Gastroesophageal sphincter (tissue), 3 donors: ENCODE data around the gene PROB1.

Experiments used
- CTCF ChIP-seq, 4 experiments: fragments of 200-600 bp in 2 of 4; fragments of 450-650 bp in 2 of 4; sonication (generic) in 1 of 4; IDR thresholded peaks; one replicate each; pipeline ENCODE4 v1.5.1; 2017 to 2019; ENCODE audit warnings: antibody characterized with exemption in 4 of 4, mild to moderate bottlenecking in 2 of 4, moderate library complexity in 2 of 4
- EP300 ChIP-seq: sonication (generic); formaldehyde crosslinking; IDR thresholded peaks from one replicate; pipeline ENCODE4 v1.6.1; 2017; ENCODE audit warnings: antibody characterized with exemption, mild to moderate bottlenecking
- POLR2AphosphoS5 ChIP-seq: sonication (generic); formaldehyde crosslinking; IDR thresholded peaks from one replicate; pipeline ENCODE4 v1.6.1; 2017; ENCODE audit warnings: antibody characterized with exemption

- no peak for TF ChIP-seq CTCF (IDR thresholded peaks at IDR 0.05)
- no peak for TF ChIP-seq EP300
- no peak for TF ChIP-seq POLR2AphosphoS5
These were observed 15.1 kb downstream of the PROB1 start for GRCh38 chr5:139379626-139380449.
